GM19328 (cell line): ENCODE results near the gene MAGEC3.

Source experiments
- ATAC-seq: cut with Tn5 transposase; IDR thresholded peaks from one replicate; pipeline ENCODE4 v1.9.1; 2021; ENCODE audit warnings: mild to moderate bottlenecking, moderate library complexity; ENCODE audit not compliant: unreplicated experiment

Gene MAGEC3

DNA sequence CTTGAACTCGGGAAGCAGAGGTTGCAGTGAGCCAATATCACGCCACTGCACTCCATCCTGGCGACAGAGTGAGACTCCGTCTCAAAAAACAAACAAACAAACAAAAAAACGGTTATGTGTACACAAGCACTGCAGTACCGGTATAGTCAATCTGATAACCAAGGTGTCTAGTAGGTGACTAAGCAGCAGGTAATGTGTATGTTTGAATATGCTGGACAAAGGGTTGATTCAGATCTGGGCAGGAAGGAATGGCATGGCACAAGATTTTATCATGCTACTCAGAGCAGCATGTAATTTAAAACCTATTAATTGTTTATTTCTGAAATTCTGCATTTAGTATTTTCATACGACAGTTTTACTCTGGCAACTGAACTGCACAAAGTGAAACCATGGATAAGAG, 107.3 kb downstream of the MAGEC3 start:
- ATAC-seq, result no peak

DNA sequence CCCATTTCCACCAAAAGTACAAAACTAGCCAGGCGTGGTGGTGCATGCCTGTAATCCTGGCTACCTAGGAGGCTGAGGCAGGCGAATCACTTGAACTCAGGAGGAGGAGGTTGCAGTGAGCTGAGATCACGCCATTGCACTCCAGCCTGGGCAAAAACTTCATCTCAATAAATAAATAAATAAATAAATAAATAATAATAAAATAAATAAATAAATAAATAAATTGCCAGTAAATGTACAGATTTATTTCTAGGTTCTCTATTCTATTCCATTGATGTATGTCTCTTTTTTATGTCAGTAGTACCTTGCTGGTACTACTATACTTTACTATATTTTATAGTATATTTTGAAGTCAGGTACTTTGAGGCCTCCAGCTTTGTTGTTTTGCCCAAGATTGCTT, 109.2 kb downstream of the MAGEC3 start:
- ATAC-seq, result no peak
